Adrenal gland (tissue), 12 donors: ENCODE results near the gene NHS. TPM values are rescaled to one million over a fixed set of nuclear protein-coding genes. Genes with fewer than 3 reads are reported as not detected.

Experiments
- DNase-seq, 7 donors: peaks; one replicate each; pipeline ENCODE4 v3.0.0-alpha.2; 2019 to 2020
- H3K27ac ChIP-seq, 5 donors: fragments of 200-600 bp; sonication (generic) in 4 of 5; 1 replicate in 3 of 5; 2 replicates in 2 of 5; pipeline versions ENCODE4 v1.5.1 to v1.8.0; 2016 to 2020; ENCODE audit warnings: mild to moderate bottlenecking in 1 of 5
- H3K27me3 ChIP-seq: fragments of 200-600 bp; 2 replicates; pipeline ENCODE4 v1.8.0; 2021
- H3K36me3 ChIP-seq, 2 donors: fragments of 200-600 bp; replicated peaks in 1 of 2; 1 replicate in 1 of 2; 2 replicates in 1 of 2; pipeline versions ENCODE4 v1.5.1 to v1.8.0; 2018 to 2022
- H3K4me1 ChIP-seq, 2 donors: fragments of 200-600 bp; replicated peaks in 1 of 2; 1 replicate in 1 of 2; 2 replicates in 1 of 2; pipeline versions ENCODE4 v1.5.1 to v1.8.0; 2018 to 2021
- H3K4me3 ChIP-seq, 4 donors: fragments of 200-600 bp; sonication (generic) in 3 of 4; one replicate each; pipeline ENCODE4 v1.5.1; 2016 to 2018
- H3K9me3 ChIP-seq, 3 donors: fragments of 200-600 bp; sonication (generic) in 1 of 3; replicated peaks in 1 of 3; 1 replicate in 2 of 3; 2 replicates in 1 of 3; pipeline versions ENCODE4 v1.5.1 to v1.8.0; 2016 to 2021
- CTCF ChIP-seq, 6 experiments: fragments of 450-650 bp in 4 of 6; fragments of 200-600 bp in 2 of 6; sonication (generic) in 1 of 6; IDR thresholded peaks; 1 replicate in 5 of 6; 2 replicates in 1 of 6; pipeline versions ENCODE4 v1.5.1 to v1.8.0; 2016 to 2021; ENCODE audit warnings: antibody characterized with exemption in 6 of 6, mild to moderate bottlenecking in 2 of 6, moderate library complexity in 1 of 6
- POLR2A ChIP-seq, 2 donors: fragments of 450-650 bp; IDR thresholded peaks; one replicate each; pipeline ENCODE4 v1.6.1; 2017; ENCODE audit warnings: antibody characterized with exemption in 2 of 2, mild to moderate bottlenecking in 2 of 2, moderate library complexity in 1 of 2
- WGBS, 4 donors: extraction: QIAGEN DNeasy Blood & Tissue Kit in 2 of 4; methylation state at CpG; one replicate each; pipeline versions ENCODE4 v1.1.5 to v1.1.7; 2013 to 2017; 5-methylcytosine and 5-hydroxymethylcytosine counted together
- intact Hi-C, 2 donors: fragments of 100-400 bp; cut with DNase I; formaldehyde crosslinking; loops; one replicate each; pipeline versions ENCODE4 v1.14.1 to v1.15.0; 2022 to 2023
- polyA plus RNA-seq, 3 donors: library from polyadenylated mRNA; stranded (reverse); fragments of 200-250 nt in 2 of 3; fragments of 350-450 nt in 1 of 3; fragmentation: Illumina TruSeq in 1 of 3; extraction: RNeasy Lipid Tissue Mini Kit (QIAGEN cat#74804) in 1 of 3; gene quantifications; one replicate each; pipeline ENCODE4 v1.2.3, GENCODE V29; 2013 to 2014
- total RNA-seq, 9 donors: library from RNA; depleted of rRNA in 4 of 9; stranded (reverse); fragments of >200 nt in 4 of 9; fragments of 120-200 nt in 1 of 9; fragmentation: NEBNext Ultra II Directional in 1 of 9; extraction: Animal tissue kit (Norgen Biotek cat#: 25700) in 1 of 9; gene quantifications; one replicate each; pipeline versions ENCODE4 v1.1.0 to v1.2.4, GENCODE V29; 2013 to 2023
- donor health status: healthy with polysubstance abuse.
- donor health status: Bipolar disorder and iron deficiency.
- donor health status: DM: yes; HTN: yes; CAD: no.
- donor health status: DM: no; HTN: no; CAD: no.
- donor health status: DM: no; HTN: no; CAD: no.
- donor health status: DM: yes; HTN: yes; CAD: no.

Gene NHS
- total and polyA plus RNA-seq, 12 donors, result 4.4 to 12.5 (median 6.8) TPM

GRCh38 chrX:17529151-17529745 lies 154.2 kb downstream of the NHS start:
- no peak for DNase-seq
- WGBS, 4 donors, result 44 to 58% (median 51%) methylated on average over 6 of the region's 6 CpGs
- TF ChIP-seq CTCF (IDR thresholded peaks at IDR 0.05), result no peak
- Histone ChIP-seq H3K9me3 (no peaks in the 10 kb centered on the region), H3K4me1 (peaks cover 9 to 20% of the 10 kb centered on the region in 2 donors), H3K27ac (no peak overlapping the region), H3K36me3 (no peaks in the 10 kb centered on the region), H3K27me3 (no peaks in the 10 kb centered on the region), H3K4me3 (no peak overlapping the region)
- intact Hi-C loops, result no loop called here

GRCh38 chrX:17531500-17531899 lies 156.5 kb downstream of the NHS start:
- no peak overlapping the region for H3K4me3 ChIP-seq
- H3K27me3 ChIP-seq, result no peaks in the 10 kb centered on the region
- no peak for TF ChIP-seq CTCF (IDR thresholded peaks at IDR 0.05)
- no peak for TF ChIP-seq POLR2A (IDR thresholded peaks at IDR 0.05)
- 80 to 98% (median 82%) methylated on average over 2 to 3 of the region's 3 CpGs for WGBS, 4 donors
- peaks cover 0 to 16% of the 10 kb centered on the region in 2 donors for H3K4me1 ChIP-seq
- no peak for DNase-seq
- intact Hi-C loops, result loop anchor here in 1 of 2 donors (10.0 kb wide), 1 partner anchor 53 kb away; no protein-coding TSS in a partner anchor
- H3K9me3 ChIP-seq, result no peaks in the 10 kb centered on the region
- H3K36me3 ChIP-seq, result no peaks in the 10 kb centered on the region
- no peak overlapping the region for H3K27ac ChIP-seq

- intact Hi-C loops, result loop anchor here in 1 of 2 donors (10.0 kb wide), 1 partner anchor 50 kb away; no protein-coding TSS in a partner anchor
- peak; percentile 12 to 51 (median 35) for TF ChIP-seq CTCF (IDR thresholded peaks at IDR 0.05)
- TF ChIP-seq POLR2A (IDR thresholded peaks at IDR 0.05), result no peak
- Histone ChIP-seq H3K27ac (no peak overlapping the region), H3K36me3 (no peaks in the 10 kb centered on the region), H3K4me3 (no peak overlapping the region), H3K9me3 (no peaks in the 10 kb centered on the region), H3K4me1 (no peaks in the 10 kb centered on the region), H3K27me3 (peaks cover 6% of the 10 kb centered on the region)
- peak in 3 of 7 donors; percentile 32 to 54 (median 50) for DNase-seq
- 61 to 84% (median 69%) methylated on average over 2 to 4 of the region's 4 CpGs for WGBS, 4 donors
These were observed 160.2 kb downstream of the NHS start for GRCh38 chrX:17535229-17535628.

GRCh38 chrX:17537723-17538243 lies 162.8 kb downstream of the NHS start:
- H3K9me3 ChIP-seq, result no peaks in the 10 kb centered on the region
- WGBS, 4 donors, result 66 to 93% (median 84%) methylated on average over 2 to 10 of the region's 10 CpGs
- no peak overlapping the region for H3K4me3 ChIP-seq
- H3K27ac ChIP-seq, result no peak overlapping the region
- H3K27me3 ChIP-seq, result peaks cover 6% of the 10 kb centered on the region
- H3K36me3 ChIP-seq, result no peaks in the 10 kb centered on the region
- no peak for DNase-seq
- no peaks in the 10 kb centered on the region for H3K4me1 ChIP-seq
- intact Hi-C loops, result loop anchor here in 1 of 2 donors (10.0 kb wide), 1 partner anchor 47 kb away; no protein-coding TSS in a partner anchor
- no peak for TF ChIP-seq POLR2A (IDR thresholded peaks at IDR 0.05)
- TF ChIP-seq CTCF (IDR thresholded peaks at IDR 0.05), result no peak
